ENCODE data around the gene LRP1B.

- TF ChIP-seq TAF1 (IDR thresholded peaks at IDR 0.05; ENCODE audit: borderline replicate concordance, low read depth, low read length) (no peak), POLR2A (IDR thresholded peaks at IDR 0.05; ENCODE audit: low read depth, low read length) (no peak)
Measured at GRCh38 chr2:142124706-142125105, 6.1 kb downstream of the LRP1B start.
